H1 (cell line): ENCODE data around the gene TNFRSF11A. TPM values are rescaled to one million over a fixed set of nuclear protein-coding genes. Genes with fewer than 3 reads are reported as not detected.

Experiments used
- GABPA ChIP-seq: IDR thresholded peaks from 2 replicates; pipeline ENCODE4 v1.6.1; 2011; ENCODE audit warnings: mild to moderate bottlenecking, low read length, moderate library complexity, borderline replicate concordance; ENCODE audit not compliant: insufficient read depth
- HDAC2 ChIP-seq, 2 experiments: fragments of 300-600 bp in 1 of 2; sonication (generic) in 1 of 2; IDR thresholded peaks; 2 replicates each; pipeline ENCODE4 v1.6.1; 2011 to 2012; ENCODE audit warnings: low read depth in 2 of 2, low read length in 2 of 2, mild to moderate bottlenecking in 2 of 2, moderate library complexity in 2 of 2, borderline replicate concordance in 1 of 2, inconsistent platforms in 1 of 2
- HDAC6 ChIP-seq: IDR thresholded peaks from one replicate; pipeline ENCODE4 v1.7.1; 2012; ENCODE audit warnings: low read depth, mild to moderate bottlenecking, inconsistent platforms, low read length, moderate library complexity
- SP2 ChIP-seq: IDR thresholded peaks from 2 replicates; pipeline ENCODE4 v1.6.1; 2012; ENCODE audit warnings: mild to moderate bottlenecking, low read length, inconsistent platforms
- polyA plus RNA-seq, 7 experiments: library from polyadenylated mRNA; depleted of rRNA in 3 of 7; stranded (reverse) in 5 of 7; unstranded in 2 of 7; fragments of >200 nt in 5 of 7; fragments of 200-250 nt in 2 of 7; gene quantifications; 1 replicate in 5 of 7; 2 replicates in 1 of 7; 4 replicates in 1 of 7; pipeline versions ENCODE4 v1.2.1 to v1.2.3, GENCODE V29; 2011 to 2013; ENCODE audit warnings: missing spikeins in 2 of 7, mixed read lengths in 2 of 7
- total RNA-seq: library from RNA; stranded (reverse); fragmentation: NEBNext Ultra II Directional; extraction: Animal tissue kit (Norgen Biotek cat#: 25700); gene quantifications from 2 replicates; pipeline ENCODE4 v1.2.1, GENCODE V29; 2021

The TNFRSF11A gene
- total and polyA plus RNA-seq, 2 of the 8 experiments (the other 6 are each of a cell fraction or from before 2014, with no cell fraction given) = 8.7 to 10.6 TPM

DNA sequence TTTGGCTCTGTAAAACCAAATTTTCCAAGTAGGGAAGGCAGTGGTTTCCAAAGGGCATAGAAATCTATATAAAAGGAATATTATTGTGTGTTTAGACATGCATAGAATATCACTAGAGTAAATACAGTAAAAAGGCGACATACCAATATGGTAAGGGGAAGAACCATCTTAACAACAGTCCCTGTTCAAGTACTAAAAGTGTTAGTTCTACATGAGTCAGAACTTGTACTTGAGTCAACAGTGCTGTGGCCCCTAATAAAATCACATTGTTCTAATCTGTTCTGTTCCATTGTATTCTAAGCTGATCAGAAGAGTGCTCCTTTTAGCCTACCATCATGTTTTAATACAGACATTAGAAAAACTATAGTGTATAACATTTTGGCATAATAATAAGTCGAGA is 36.1 kb upstream of the TNFRSF11A start (continued):
- TF ChIP-seq GABPA (no peak), HDAC2 (IDR thresholded peaks at IDR 0.05; ENCODE audit: borderline replicate concordance in 1 of 2, low read depth in 2 of 2, low read length in 2 of 2) (no peak), SP2 (no peak), HDAC6 (no peak)
